KMS-11 (cell line): ENCODE measurements around the gene NFIC.

Source experiments
- H2AFZ ChIP-seq: fragments of 200-600 bp; sonication (generic); 2 replicates; pipeline ENCODE4 v1.6.1; 2016; ENCODE audit warnings: antibody characterized with exemption, mixed run types, low read depth
- H3K27ac ChIP-seq: fragments of 200-600 bp; sonication (generic); 2 replicates; pipeline ENCODE4 v1.6.1; 2016; ENCODE audit warnings: mild to moderate bottlenecking, mixed run types
- H3K27me3 ChIP-seq: fragments of 200-600 bp; sonication (generic); 2 replicates; pipeline ENCODE4 v1.6.1; 2017; ENCODE audit warnings: mild to moderate bottlenecking, low read depth, mixed run types, moderate library complexity; ENCODE audit not compliant: insufficient read depth
- H3K36me3 ChIP-seq: fragments of 200-600 bp; sonication (generic); 2 replicates; pipeline ENCODE4 v1.6.1; 2017; ENCODE audit warnings: mild to moderate bottlenecking, mixed run types; ENCODE audit not compliant: insufficient read depth
- H3K4me1 ChIP-seq: fragments of 200-600 bp; sonication (generic); 2 replicates; pipeline ENCODE4 v1.6.1; 2016; ENCODE audit warnings: mild to moderate bottlenecking, low read depth, mixed run types; ENCODE audit not compliant: poor library complexity, severe bottlenecking
- H3K4me2 ChIP-seq: fragments of 200-600 bp; sonication (generic); 2 replicates; pipeline ENCODE4 v1.7.0; 2016; ENCODE audit warnings: mild to moderate bottlenecking, mixed run types
- H3K4me3 ChIP-seq: fragments of 200-600 bp; sonication (generic); IDR thresholded peaks from 2 replicates; pipeline ENCODE4 v1.6.1; 2017; ENCODE audit warnings: low read depth, low read length, mixed read lengths; ENCODE audit not compliant: insufficient read depth
- H3K79me2 ChIP-seq: fragments of 200-600 bp; sonication (generic); 2 replicates; pipeline ENCODE4 v1.6.1; 2016; ENCODE audit warnings: low read depth, mixed run types; ENCODE audit not compliant: insufficient read depth
- H3K9ac ChIP-seq: fragments of 200-600 bp; sonication (generic); 2 replicates; pipeline ENCODE4 v1.6.1; 2016; ENCODE audit warnings: mild to moderate bottlenecking, mixed run types
- H4K20me1 ChIP-seq: fragments of 200-600 bp; sonication (generic); 2 replicates; pipeline ENCODE4 v1.6.1; 2016; ENCODE audit warnings: mild to moderate bottlenecking, mixed run types; ENCODE audit not compliant: insufficient read depth
- TF ChIP-seq, protein P1 (sequence below): fragments of 200-600 bp; sonication (generic); conservative IDR thresholded peaks from 2 replicates; pipeline ENCODE4 v1.6.1; 2017; ENCODE audit warnings: low read depth, mild to moderate bottlenecking, antibody characterized with exemption, low read length, moderate library complexity, mixed read lengths

The NFIC gene

DNA sequence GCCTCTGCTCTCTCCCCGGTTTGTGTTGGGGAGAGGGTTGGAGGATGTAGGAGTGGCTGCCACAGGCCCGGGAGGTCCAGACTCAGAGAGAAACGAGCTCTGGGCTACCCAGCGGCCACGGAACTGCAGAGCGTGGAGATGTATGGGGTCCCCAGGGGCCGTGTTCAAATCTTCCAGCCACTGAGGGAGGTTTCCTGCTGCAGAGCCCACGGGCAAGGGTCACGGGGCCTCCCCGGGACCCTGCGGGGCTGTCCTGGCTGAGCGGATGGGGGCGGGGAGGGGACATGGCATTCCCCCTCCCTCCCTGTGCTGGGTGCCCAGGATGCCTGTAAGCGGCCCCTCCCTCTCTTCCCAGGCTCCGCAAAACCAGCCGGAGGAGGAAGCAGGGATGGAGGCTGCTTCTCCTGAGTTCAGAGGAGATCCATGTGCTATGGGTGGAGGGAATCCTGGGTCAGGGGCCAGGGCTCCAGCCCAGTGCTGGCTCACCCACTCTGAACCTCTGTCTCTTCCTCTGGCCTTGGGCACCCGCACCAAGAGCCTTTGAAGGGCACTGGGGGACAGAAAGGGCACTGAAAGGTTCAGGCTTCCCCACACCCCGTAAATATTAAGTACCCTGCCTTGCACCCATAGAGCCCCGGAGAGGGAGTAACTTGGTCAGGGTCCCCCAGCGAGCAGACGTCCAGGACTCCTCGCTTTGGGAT is 91.3 kb downstream of the NFIC start:
- H3K27ac ChIP-seq, result peak overlapping the region; percentile 26
- no peak overlapping the region; the same call in 1 of the 2 replicates for H3K9ac ChIP-seq
- H2AFZ ChIP-seq, result no peak overlapping the region
- H3K36me3 ChIP-seq, result no peaks in the 10 kb centered on the region
- H3K27me3 ChIP-seq, result no peaks in the 10 kb centered on the region
- H4K20me1 ChIP-seq, result no peaks in the 10 kb centered on the region
- H3K79me2 ChIP-seq, result no peaks in the 10 kb centered on the region
- no peak overlapping the region for H3K4me3 ChIP-seq
- H3K4me2 ChIP-seq, result peak overlapping the region; percentile 75
- TF ChIP-seq, protein P1, sequence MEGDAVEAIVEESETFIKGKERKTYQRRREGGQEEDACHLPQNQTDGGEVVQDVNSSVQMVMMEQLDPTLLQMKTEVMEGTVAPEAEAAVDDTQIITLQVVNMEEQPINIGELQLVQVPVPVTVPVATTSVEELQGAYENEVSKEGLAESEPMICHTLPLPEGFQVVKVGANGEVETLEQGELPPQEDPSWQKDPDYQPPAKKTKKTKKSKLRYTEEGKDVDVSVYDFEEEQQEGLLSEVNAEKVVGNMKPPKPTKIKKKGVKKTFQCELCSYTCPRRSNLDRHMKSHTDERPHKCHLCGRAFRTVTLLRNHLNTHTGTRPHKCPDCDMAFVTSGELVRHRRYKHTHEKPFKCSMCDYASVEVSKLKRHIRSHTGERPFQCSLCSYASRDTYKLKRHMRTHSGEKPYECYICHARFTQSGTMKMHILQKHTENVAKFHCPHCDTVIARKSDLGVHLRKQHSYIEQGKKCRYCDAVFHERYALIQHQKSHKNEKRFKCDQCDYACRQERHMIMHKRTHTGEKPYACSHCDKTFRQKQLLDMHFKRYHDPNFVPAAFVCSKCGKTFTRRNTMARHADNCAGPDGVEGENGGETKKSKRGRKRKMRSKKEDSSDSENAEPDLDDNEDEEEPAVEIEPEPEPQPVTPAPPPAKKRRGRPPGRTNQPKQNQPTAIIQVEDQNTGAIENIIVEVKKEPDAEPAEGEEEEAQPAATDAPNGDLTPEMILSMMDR, result no peak
- H3K4me1 ChIP-seq, result peaks cover 44% of the 10 kb centered on the region

- no peaks in the 10 kb centered on the region for H3K27me3 ChIP-seq
- H3K27ac ChIP-seq, result peak overlapping the region; percentile 26; the same call in 1 of the 2 replicates
- no peaks in the 10 kb centered on the region for H3K36me3 ChIP-seq
- H3K79me2 ChIP-seq, result no peaks in the 10 kb centered on the region
- peak overlapping the region; percentile 75 for H3K4me2 ChIP-seq
- TF ChIP-seq, protein P1, result no peak
- no peaks in the 10 kb centered on the region for H4K20me1 ChIP-seq
- H3K4me1 ChIP-seq, result peaks cover 44% of the 10 kb centered on the region
- H2AFZ ChIP-seq, result no peak overlapping the region
- H3K4me3 ChIP-seq, result no peak overlapping the region
- H3K9ac ChIP-seq, result no peak overlapping the region
These were observed 92.1 kb downstream of the NFIC start for GRCh38 chr19:3458229-3459088.

- Histone ChIP-seq H3K4me1 (peaks cover 44% of the 10 kb centered on the region), H3K4me2 (peak overlapping the region; percentile 75), H3K79me2 (no peaks in the 10 kb centered on the region), H4K20me1 (no peaks in the 10 kb centered on the region), H3K27me3 (no peaks in the 10 kb centered on the region), H3K27ac (no peak overlapping the region), H3K36me3 (no peaks in the 10 kb centered on the region), H3K4me3 (no peak overlapping the region), H3K9ac (no peak overlapping the region), H2AFZ (no peak overlapping the region)
- TF ChIP-seq, protein P1, result no peak
These were observed 92.9 kb downstream of the NFIC start for GRCh38 chr19:3459089-3459881.

DNA sequence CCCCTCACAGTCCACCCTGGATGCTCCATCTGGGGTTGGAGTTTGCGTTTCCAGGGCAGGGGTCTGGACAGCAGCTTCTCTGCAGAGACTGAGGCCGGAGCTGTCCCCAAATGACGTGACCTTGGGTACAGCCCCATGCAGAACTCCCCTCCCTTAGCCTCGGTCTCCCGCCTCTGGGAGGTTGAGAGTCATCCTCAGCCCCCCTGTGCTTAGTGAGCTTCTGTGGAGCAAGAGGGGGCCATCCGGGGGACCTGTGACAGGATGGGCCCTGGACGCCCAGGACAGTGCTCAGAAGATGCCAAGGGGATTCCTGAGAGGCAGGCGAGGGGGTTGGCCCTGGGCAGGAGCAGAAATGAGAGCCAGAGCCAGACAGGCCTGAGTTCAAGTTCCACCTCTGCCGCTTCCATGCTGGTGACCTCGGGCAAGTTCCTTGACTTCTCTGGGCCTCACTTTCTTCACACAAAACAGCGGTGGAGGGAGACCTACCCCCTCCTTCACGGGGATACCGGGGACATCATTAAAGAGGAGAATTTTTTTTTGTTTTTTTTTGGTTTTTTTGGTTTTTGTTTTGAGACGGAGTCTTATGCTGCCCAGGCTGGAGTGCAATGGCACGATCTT is 93.7 kb downstream of the NFIC start:
- no peak overlapping the region for H2AFZ ChIP-seq
- no peaks in the 10 kb centered on the region for H4K20me1 ChIP-seq
- no peak overlapping the region for H3K9ac ChIP-seq
- no peak overlapping the region for H3K4me3 ChIP-seq
- no peaks in the 10 kb centered on the region for H3K79me2 ChIP-seq
- H3K4me2 ChIP-seq, result peak overlapping the region; percentile 75; the same call in 1 of the 2 replicates
- no peaks in the 10 kb centered on the region for H3K36me3 ChIP-seq
- peaks cover 44% of the 10 kb centered on the region for H3K4me1 ChIP-seq
- no peaks in the 10 kb centered on the region for H3K27me3 ChIP-seq
- TF ChIP-seq, protein P1, result no peak
- no peak overlapping the region for H3K27ac ChIP-seq
